B cell (primary cell): ENCODE results near the gene EFHC2. TPM values are rescaled to one million over a fixed set of nuclear protein-coding genes. Genes with fewer than 3 reads are reported as not detected.

Experiments
- ATAC-seq: fragments of 200-7000 bp; cut with Tn5 transposase; one replicate; pipeline ENCODE4 v1.10.0; 2021; ENCODE audit warnings: low read depth, mild to moderate bottlenecking, moderate number of reproducible peaks, moderate library complexity
- CTCF ChIA-PET: fragments of 350-600 bp; sonication (Branson Sonifier 250); formaldehyde crosslinking; loops from one replicate; lab custom pipeline; 2021; ENCODE audit warnings: antibody characterized with exemption, inconsistent platforms; lab: Charles Lee
- POLR2A ChIA-PET: fragments of 350-600 bp; sonication (Branson Sonifier 250); formaldehyde crosslinking; loops from one replicate; lab custom pipeline; 2021; ENCODE audit warnings: antibody characterized with exemption; lab: Charles Lee
- DNase-seq: peaks from one replicate; pipeline ENCODE4 v3.0.0; 2013
- H2AFZ ChIP-seq: 2 replicates; pipeline ENCODE4 v1.6.1; 2012; ENCODE audit warnings: mild to moderate bottlenecking, low read depth, low read length; ENCODE audit not compliant: insufficient read depth, poor library complexity, severe bottlenecking
- H3K27ac ChIP-seq, 2 donors: 1 replicate in 1 of 2; 2 replicates in 1 of 2; pipeline ENCODE4 v1.5.1; 2012 to 2013; ENCODE audit warnings: low read length in 2 of 2, mild to moderate bottlenecking in 2 of 2, moderate library complexity in 1 of 2
- H3K27me3 ChIP-seq, 4 experiments: fragments of 200-600 bp in 1 of 4; sonication (generic) in 1 of 4; replicated peaks in 1 of 4; 1 replicate in 2 of 4; 2 replicates in 2 of 4; pipeline versions ENCODE4 v1.6.1 to v1.7.0; 2013 to 2016; ENCODE audit warnings: low read length in 3 of 4, mild to moderate bottlenecking in 2 of 4, mixed read lengths in 1 of 4, moderate library complexity in 1 of 4; ENCODE audit not compliant: insufficient read depth in 4 of 4, control insufficient read depth in 3 of 4; ENCODE audit errors: control extremely low read depth in 1 of 4
- H3K36me3 ChIP-seq, 2 experiments: replicated peaks in 1 of 2; 1 replicate in 1 of 2; 2 replicates in 1 of 2; pipeline versions ENCODE4 v1.6.1 to v1.7.1; 2013; ENCODE audit warnings: low read length in 1 of 2; ENCODE audit not compliant: insufficient read depth in 2 of 2, control insufficient read depth in 1 of 2; ENCODE audit errors: control extremely low read depth in 1 of 2, extremely low read depth in 1 of 2
- H3K4me1 ChIP-seq, 2 donors: fragments of 200-600 bp in 1 of 2; sonication (generic) in 1 of 2; 1 replicate in 1 of 2; 2 replicates in 1 of 2; pipeline versions ENCODE4 v1.5.1 to v1.6.1; 2013 to 2017; ENCODE audit warnings: low read length in 2 of 2; ENCODE audit not compliant: control insufficient read depth in 2 of 2, insufficient read depth in 2 of 2
- H3K4me2 ChIP-seq: replicated peaks from 2 replicates; pipeline ENCODE3; 2012; ENCODE audit warnings: mild to moderate bottlenecking, low read depth, low read length; ENCODE audit not compliant: poor library complexity, severe bottlenecking
- H3K4me3 ChIP-seq, 5 experiments: fragments of 200-600 bp in 1 of 5; sonication (generic) in 1 of 5; 1 replicate in 3 of 5; 2 replicates in 2 of 5; pipeline versions ENCODE4 v1.5.1 to v1.7.0; 2011 to 2016; ENCODE audit warnings: low read length in 4 of 5, mild to moderate bottlenecking in 4 of 5, low read depth in 2 of 5, control low read depth in 1 of 5, moderate library complexity in 1 of 5; ENCODE audit not compliant: insufficient read depth in 1 of 5; ENCODE audit errors: control extremely low read depth in 1 of 5, extremely low read depth in 1 of 5
- H3K79me2 ChIP-seq: fragments of 200-600 bp; sonication (generic); one replicate; pipeline ENCODE4 v1.6.0; 2016; ENCODE audit warnings: low read length; ENCODE audit not compliant: control insufficient read depth, insufficient read depth
- H3K9ac ChIP-seq: fragments of 200-600 bp; sonication (generic); 2 replicates; pipeline ENCODE4 v1.6.1; 2017; ENCODE audit warnings: mild to moderate bottlenecking, low read length, moderate library complexity
- H3K9me3 ChIP-seq, 3 donors: one replicate each; pipeline versions ENCODE4 v1.6.1 to v1.7.1; 2013; ENCODE audit warnings: low read length in 2 of 3; ENCODE audit not compliant: control insufficient read depth in 2 of 3, insufficient read depth in 1 of 3; ENCODE audit errors: control extremely low read depth in 1 of 3
- H4K20me1 ChIP-seq: 2 replicates; pipeline ENCODE4 v1.6.0; 2012; ENCODE audit warnings: mild to moderate bottlenecking, low read length; ENCODE audit not compliant: insufficient read depth, control insufficient read depth, poor library complexity, severe bottlenecking
- H3K27ac Mint-ChIP-seq: one replicate; pipeline ENCODE4 v1.8.0; 2021; ENCODE audit warnings: mixed read lengths
- H3K27me3 Mint-ChIP-seq: one replicate; pipeline ENCODE4 v1.8.0; 2021; ENCODE audit warnings: mixed read lengths
- H3K4me1 Mint-ChIP-seq: one replicate; pipeline ENCODE4 v1.8.0; 2021; ENCODE audit warnings: mixed read lengths
- H3K4me3 Mint-ChIP-seq: one replicate; pipeline ENCODE4 v1.8.0; 2021; ENCODE audit warnings: mixed read lengths
- H3K9me3 Mint-ChIP-seq: one replicate; pipeline ENCODE4 v1.8.0; 2022; ENCODE audit warnings: mixed read lengths; ENCODE audit not compliant: insufficient read depth
- EZH2 ChIP-seq: IDR thresholded peaks from 2 replicates; pipeline ENCODE4 v1.6.1; 2012; ENCODE audit warnings: borderline replicate concordance, low read depth, mild to moderate bottlenecking, moderate library complexity, low read length; ENCODE audit not compliant: insufficient read depth, poor library complexity, severe bottlenecking
- WGBS: methylation state at CpG from one replicate; pipeline ENCODE4 v1.1.5; 2013; ENCODE audit warnings: missing lambda C conversion rate; ENCODE audit not compliant: insufficient coverage; 5-methylcytosine and 5-hydroxymethylcytosine counted together
- intact Hi-C: fragments of 100-400 bp; cut with micrococcal nuclease; formaldehyde crosslinking; loops from one replicate; pipeline ENCODE4 v1.10.0; 2022
- polyA plus RNA-seq: library from polyadenylated mRNA; depleted of rRNA; stranded (reverse); fragments of >200 nt; gene quantifications from 2 replicates; pipeline ENCODE4 v1.2.3, GENCODE V29; 2012
- total RNA-seq, 2 donors: library from RNA; stranded (reverse); fragments of 120-200 nt in 1 of 2; gene quantifications; 1 replicate in 1 of 2; 2 replicates in 1 of 2; pipeline versions ENCODE4 v1.2.3 to v1.2.4, GENCODE V29; 2013 to 2022
- TF ChIP-seq, protein P1 (sequence below): fragments of 200-600 bp; IDR thresholded peaks from one replicate; pipeline ENCODE4 v1.8.0; 2022; ENCODE audit warnings: antibody characterized with exemption, mild to moderate bottlenecking

Gene EFHC2
- total and polyA plus RNA-seq, 2 donors (not counting 1 experiment from before 2014, with no cell fraction given) = 0.12 to 0.47 TPM

DNA sequence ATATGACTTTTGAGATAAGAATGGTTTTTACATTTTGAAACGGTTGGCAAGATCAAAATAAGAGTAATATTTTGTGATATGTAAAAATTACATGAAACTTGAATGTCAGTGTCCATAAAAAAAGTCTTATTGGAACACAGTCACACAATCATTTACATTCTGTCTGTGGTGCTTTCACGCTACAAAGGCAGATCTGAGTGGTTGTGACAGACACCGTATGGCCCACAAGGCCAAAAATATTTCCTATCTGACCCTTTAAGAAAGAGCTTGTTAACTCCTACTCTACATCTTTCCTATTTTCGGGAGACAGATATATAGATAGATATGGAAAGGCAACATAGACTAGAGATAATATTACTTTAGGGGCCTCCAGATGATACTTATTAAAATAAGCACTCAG is 101.9 kb downstream of the EFHC2 start:
- no CpG with 5 or more reads among the region's 4 CpGs for WGBS
- peaks cover 13% of the 10 kb centered on the region for H3K27me3 Mint-ChIP-seq

DNA sequence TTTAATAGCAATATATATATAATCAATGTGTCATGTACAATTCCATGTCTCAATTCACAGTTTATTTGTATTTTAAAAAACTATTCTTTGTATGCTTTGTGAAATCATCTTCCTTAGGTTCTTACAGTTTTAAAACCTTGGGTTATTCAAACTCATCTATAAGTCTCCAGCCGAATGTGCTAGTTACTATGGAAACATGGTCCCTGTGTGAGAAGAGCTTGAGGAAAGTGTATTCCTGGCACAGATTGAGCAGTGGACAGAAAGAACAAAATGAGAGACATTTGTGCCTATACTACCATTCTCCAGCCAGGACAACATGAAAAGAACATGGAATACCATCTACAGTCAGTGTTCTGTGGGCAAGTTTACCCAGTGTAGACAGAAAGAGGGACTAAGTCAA is 103.4 kb downstream of the EFHC2 start:
- peaks cover 7% of the 10 kb centered on the region for H3K4me1 Mint-ChIP-seq
- H3K27ac Mint-ChIP-seq = no peak overlapping the region
- TF ChIP-seq, protein P1, sequence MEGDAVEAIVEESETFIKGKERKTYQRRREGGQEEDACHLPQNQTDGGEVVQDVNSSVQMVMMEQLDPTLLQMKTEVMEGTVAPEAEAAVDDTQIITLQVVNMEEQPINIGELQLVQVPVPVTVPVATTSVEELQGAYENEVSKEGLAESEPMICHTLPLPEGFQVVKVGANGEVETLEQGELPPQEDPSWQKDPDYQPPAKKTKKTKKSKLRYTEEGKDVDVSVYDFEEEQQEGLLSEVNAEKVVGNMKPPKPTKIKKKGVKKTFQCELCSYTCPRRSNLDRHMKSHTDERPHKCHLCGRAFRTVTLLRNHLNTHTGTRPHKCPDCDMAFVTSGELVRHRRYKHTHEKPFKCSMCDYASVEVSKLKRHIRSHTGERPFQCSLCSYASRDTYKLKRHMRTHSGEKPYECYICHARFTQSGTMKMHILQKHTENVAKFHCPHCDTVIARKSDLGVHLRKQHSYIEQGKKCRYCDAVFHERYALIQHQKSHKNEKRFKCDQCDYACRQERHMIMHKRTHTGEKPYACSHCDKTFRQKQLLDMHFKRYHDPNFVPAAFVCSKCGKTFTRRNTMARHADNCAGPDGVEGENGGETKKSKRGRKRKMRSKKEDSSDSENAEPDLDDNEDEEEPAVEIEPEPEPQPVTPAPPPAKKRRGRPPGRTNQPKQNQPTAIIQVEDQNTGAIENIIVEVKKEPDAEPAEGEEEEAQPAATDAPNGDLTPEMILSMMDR = no peak
- no peak for TF ChIP-seq EZH2
- Histone ChIP-seq H3K9me3 (no peaks in the 10 kb centered on the region), H3K27ac (no peak overlapping the region), H2AFZ (no peak overlapping the region), H3K4me3 (no peak overlapping the region), H3K27me3 (no peaks in the 10 kb centered on the region), H3K9ac (no peak overlapping the region), H3K36me3 (no peaks in the 10 kb centered on the region), H3K79me2 (no peaks in the 10 kb centered on the region), H3K4me1 (no peaks in the 10 kb centered on the region), H3K4me2 (no peak overlapping the region), H4K20me1 (no peaks in the 10 kb centered on the region)
- no peak for DNase-seq
- no peaks in the 10 kb centered on the region for H3K9me3 Mint-ChIP-seq
- ATAC-seq = no peak
- ChIA-PET CTCF (no interaction called here), POLR2A (no interaction called here)
- H3K27me3 Mint-ChIP-seq = peaks cover 13% of the 10 kb centered on the region
- no peak overlapping the region for H3K4me3 Mint-ChIP-seq
- intact Hi-C loops = no loop called here
- no CpG with 5 or more reads among the region's 1 CpG for WGBS

More for the DNA sequence above, 101.9 kb downstream of the EFHC2 start:
- CTCF ChIA-PET = no interaction called here
- POLR2A ChIA-PET = no interaction called here
- H3K27me3 ChIP-seq = no peaks in the 10 kb centered on the region
- intact Hi-C loops = no loop called here
- H3K79me2 ChIP-seq = no peaks in the 10 kb centered on the region
- Mint-ChIP-seq H3K27ac (no peak overlapping the region), H3K4me3 (no peak overlapping the region), H3K9me3 (no peaks in the 10 kb centered on the region), H3K4me1 (peaks cover 7% of the 10 kb centered on the region)
- no peak overlapping the region for H2AFZ ChIP-seq
- no peaks in the 10 kb centered on the region for H3K36me3 ChIP-seq
- no peaks in the 10 kb centered on the region for H4K20me1 ChIP-seq
- no peak overlapping the region for H3K4me3 ChIP-seq
- ATAC-seq (no peak), DNase-seq (no peak)
- H3K4me2 ChIP-seq = no peak overlapping the region
- H3K9me3 ChIP-seq = no peaks in the 10 kb centered on the region
- no peak for TF ChIP-seq EZH2
- TF ChIP-seq, protein P1 = no peak
- H3K9ac ChIP-seq = no peak overlapping the region
- no peak overlapping the region for H3K27ac ChIP-seq
- H3K4me1 ChIP-seq = no peaks in the 10 kb centered on the region
